Measurements from ENCODE around the gene FOXO1. TPM values are rescaled to one million over a fixed set of nuclear protein-coding genes. Genes with fewer than 3 reads are reported as not detected.

The FOXO1 gene
- total and polyA plus RNA-seq, 2 donors (not counting 1 experiment from before 2014, with no cell fraction given) = 1.9 to 2.5 TPM

DNA sequence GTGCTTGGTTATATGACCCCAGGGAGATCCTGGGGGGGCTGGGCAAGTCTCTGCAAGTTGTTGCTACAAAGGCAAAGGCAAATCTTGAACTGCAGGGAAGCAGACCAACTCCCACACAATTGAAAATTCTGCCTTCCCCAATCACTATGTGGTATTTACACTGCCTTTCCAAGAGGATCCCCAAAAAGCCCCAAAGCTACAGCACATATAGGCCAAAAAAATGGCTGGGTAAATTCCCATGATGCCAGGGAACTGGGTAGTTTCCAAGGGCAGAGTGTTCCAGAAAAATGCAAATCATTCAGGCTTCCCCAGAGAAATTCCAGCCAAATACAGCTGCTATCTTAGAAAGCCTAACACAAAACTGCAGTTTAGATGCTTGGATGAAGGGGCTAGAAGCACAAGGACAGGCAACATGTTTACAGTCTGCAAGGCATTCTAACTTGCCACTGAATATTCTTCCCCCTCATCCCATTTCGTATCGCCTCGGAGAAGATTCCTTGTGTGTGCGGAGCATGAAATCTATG lies 6.2 kb downstream of the FOXO1 start:
- H3K4me1 ChIP-seq (ENCODE audit: control insufficient read depth, extremely low read depth, insufficient read depth, low read length) = no peaks in the 10 kb centered on the region
- no peak overlapping the region for H3K27ac ChIP-seq (ENCODE audit: insufficient read depth, low read length)
- no peaks in the 10 kb centered on the region for H3K79me2 ChIP-seq (ENCODE audit: control insufficient read depth, insufficient read depth, low read length)
- no peaks in the 10 kb centered on the region for H3K9me3 ChIP-seq (ENCODE audit: control insufficient read depth, insufficient read depth, low read depth, low read length)
- H3K4me2 ChIP-seq (ENCODE audit: extremely low read depth, insufficient read depth, low read length) = no peak overlapping the region
- TF ChIP-seq, protein P1, sequence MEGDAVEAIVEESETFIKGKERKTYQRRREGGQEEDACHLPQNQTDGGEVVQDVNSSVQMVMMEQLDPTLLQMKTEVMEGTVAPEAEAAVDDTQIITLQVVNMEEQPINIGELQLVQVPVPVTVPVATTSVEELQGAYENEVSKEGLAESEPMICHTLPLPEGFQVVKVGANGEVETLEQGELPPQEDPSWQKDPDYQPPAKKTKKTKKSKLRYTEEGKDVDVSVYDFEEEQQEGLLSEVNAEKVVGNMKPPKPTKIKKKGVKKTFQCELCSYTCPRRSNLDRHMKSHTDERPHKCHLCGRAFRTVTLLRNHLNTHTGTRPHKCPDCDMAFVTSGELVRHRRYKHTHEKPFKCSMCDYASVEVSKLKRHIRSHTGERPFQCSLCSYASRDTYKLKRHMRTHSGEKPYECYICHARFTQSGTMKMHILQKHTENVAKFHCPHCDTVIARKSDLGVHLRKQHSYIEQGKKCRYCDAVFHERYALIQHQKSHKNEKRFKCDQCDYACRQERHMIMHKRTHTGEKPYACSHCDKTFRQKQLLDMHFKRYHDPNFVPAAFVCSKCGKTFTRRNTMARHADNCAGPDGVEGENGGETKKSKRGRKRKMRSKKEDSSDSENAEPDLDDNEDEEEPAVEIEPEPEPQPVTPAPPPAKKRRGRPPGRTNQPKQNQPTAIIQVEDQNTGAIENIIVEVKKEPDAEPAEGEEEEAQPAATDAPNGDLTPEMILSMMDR (conservative IDR thresholded peaks at IDR 0.05 in 1 of 2, IDR thresholded peaks at IDR 0.05 in 1 of 2; ENCODE audit: low read depth in 1 of 2, low read length in 2 of 2) = no peak
- no peak for TF ChIP-seq EZH2 (IDR thresholded peaks at IDR 0.05; ENCODE audit: low read length, missing control alignments)
- no peaks in the 10 kb centered on the region for H4K20me1 ChIP-seq (ENCODE audit: control insufficient read depth, extremely low read depth, insufficient read depth, low read length)
- H3K4me3 ChIP-seq (replicated peaks in 1 of 4; ENCODE audit: control extremely low read depth in 1 of 4, insufficient read depth in 1 of 4, low read depth in 3 of 4, low read length in 4 of 4) = no peak overlapping the region
- H3K36me3 ChIP-seq (ENCODE audit: control insufficient read depth, insufficient read depth, low read length) = no peaks in the 10 kb centered on the region
- no peak for DNase-seq (ENCODE audit: low read depth in 2 of 2)
- H3K9ac ChIP-seq (ENCODE audit: insufficient read depth, low read length) = no peak overlapping the region
- no peak overlapping the region for H2AFZ ChIP-seq (ENCODE audit: low read length)
- H3K27me3 ChIP-seq (ENCODE audit: control insufficient read depth, insufficient read depth, low read length) = no peaks in the 10 kb centered on the region

DNA sequence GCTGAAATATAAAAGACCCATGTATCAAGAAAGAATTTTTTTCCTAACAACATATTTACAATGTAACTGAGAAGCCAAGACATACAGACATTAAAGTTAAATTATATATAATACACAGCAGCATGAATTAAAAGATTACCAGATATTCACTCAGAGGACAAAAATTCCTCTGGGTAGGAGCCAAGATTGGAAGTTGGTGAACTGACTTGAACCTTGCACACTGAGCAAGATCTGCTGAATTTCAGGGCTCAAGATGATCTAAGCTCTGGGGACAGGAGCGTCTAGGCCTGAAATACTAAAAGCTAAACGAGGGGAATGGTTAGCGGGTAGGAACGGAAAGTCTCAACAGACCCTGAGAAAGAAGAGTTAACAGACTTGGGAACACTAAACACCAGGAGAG lies 8.5 kb downstream of the FOXO1 start:
- no peak for DNase-seq (ENCODE audit: low read depth in 2 of 2)
- no peaks in the 10 kb centered on the region for H4K20me1 ChIP-seq (ENCODE audit: control insufficient read depth, extremely low read depth, insufficient read depth, low read length)
- no peak overlapping the region for H3K27ac ChIP-seq (ENCODE audit: insufficient read depth, low read length)
- no peak overlapping the region for H3K9ac ChIP-seq (ENCODE audit: insufficient read depth, low read length)
- no peaks in the 10 kb centered on the region for H3K27me3 ChIP-seq (ENCODE audit: control insufficient read depth, insufficient read depth, low read length)
- H3K9me3 ChIP-seq (ENCODE audit: control insufficient read depth, insufficient read depth, low read depth, low read length) = no peaks in the 10 kb centered on the region
- H3K36me3 ChIP-seq (ENCODE audit: control insufficient read depth, insufficient read depth, low read length) = no peaks in the 10 kb centered on the region
- TF ChIP-seq, protein P1 (conservative IDR thresholded peaks at IDR 0.05 in 1 of 2, IDR thresholded peaks at IDR 0.05 in 1 of 2; ENCODE audit: low read depth in 1 of 2, low read length in 2 of 2) = no peak
- TF ChIP-seq EZH2 (IDR thresholded peaks at IDR 0.05; ENCODE audit: low read length, missing control alignments) = no peak
- H3K4me2 ChIP-seq (ENCODE audit: extremely low read depth, insufficient read depth, low read length) = no peak overlapping the region
- H2AFZ ChIP-seq (ENCODE audit: low read length) = no peak overlapping the region
- no peaks in the 10 kb centered on the region for H3K79me2 ChIP-seq (ENCODE audit: control insufficient read depth, insufficient read depth, low read length)
- H3K4me3 ChIP-seq (replicated peaks in 1 of 4; ENCODE audit: control extremely low read depth in 1 of 4, insufficient read depth in 1 of 4, low read depth in 3 of 4, low read length in 4 of 4) = no peak overlapping the region
- H3K4me1 ChIP-seq (ENCODE audit: control insufficient read depth, extremely low read depth, insufficient read depth, low read length) = no peaks in the 10 kb centered on the region

DNA sequence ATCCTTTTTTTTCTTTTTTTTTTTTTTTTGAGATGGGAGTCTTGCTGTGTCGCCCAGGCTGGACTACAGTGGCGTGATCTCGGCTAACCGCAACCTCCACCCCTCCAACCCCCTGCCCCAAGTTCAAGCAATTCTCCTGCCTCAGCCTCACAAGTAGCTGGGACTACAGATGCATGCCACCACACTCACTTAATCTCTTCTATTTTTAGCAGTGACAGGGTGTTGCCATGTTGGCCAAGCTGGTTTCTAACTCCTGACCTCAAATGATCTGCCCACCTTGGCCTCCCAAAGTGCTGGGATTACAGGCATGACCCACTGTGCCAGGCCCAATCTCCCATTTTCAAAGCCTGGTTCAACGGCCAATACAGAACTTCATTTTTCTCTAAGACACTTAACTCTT lies 9.1 kb downstream of the FOXO1 start:
- no peaks in the 10 kb centered on the region for H3K9me3 ChIP-seq (ENCODE audit: control insufficient read depth, insufficient read depth, low read depth, low read length)
- H3K27ac ChIP-seq (ENCODE audit: insufficient read depth, low read length) = no peak overlapping the region
- H2AFZ ChIP-seq (ENCODE audit: low read length) = no peak overlapping the region
- H3K4me2 ChIP-seq (ENCODE audit: extremely low read depth, insufficient read depth, low read length) = no peak overlapping the region
- H3K9ac ChIP-seq (ENCODE audit: insufficient read depth, low read length) = no peak overlapping the region
- no peaks in the 10 kb centered on the region for H3K36me3 ChIP-seq (ENCODE audit: control insufficient read depth, insufficient read depth, low read length)
- no peaks in the 10 kb centered on the region for H4K20me1 ChIP-seq (ENCODE audit: control insufficient read depth, extremely low read depth, insufficient read depth, low read length)
- no peaks in the 10 kb centered on the region for H3K4me1 ChIP-seq (ENCODE audit: control insufficient read depth, extremely low read depth, insufficient read depth, low read length)
- no peak for DNase-seq (ENCODE audit: low read depth in 2 of 2)
- no peaks in the 10 kb centered on the region for H3K79me2 ChIP-seq (ENCODE audit: control insufficient read depth, insufficient read depth, low read length)
- no peak overlapping the region for H3K4me3 ChIP-seq (replicated peaks in 1 of 4; ENCODE audit: control extremely low read depth in 1 of 4, insufficient read depth in 1 of 4, low read depth in 3 of 4, low read length in 4 of 4)
- H3K27me3 ChIP-seq (ENCODE audit: control insufficient read depth, insufficient read depth, low read length) = no peaks in the 10 kb centered on the region
- TF ChIP-seq, protein P1 (conservative IDR thresholded peaks at IDR 0.05 in 1 of 2, IDR thresholded peaks at IDR 0.05 in 1 of 2; ENCODE audit: low read depth in 1 of 2, low read length in 2 of 2) = no peak
- TF ChIP-seq EZH2 (IDR thresholded peaks at IDR 0.05; ENCODE audit: low read length, missing control alignments) = no peak
